Hematopoietic multipotent progenitor cell treated with erythropoietin and hydrocortisone succinate and interleukin-3 and kit ligand, for 17 days (in vitro differentiated cells): ENCODE results near the gene RCOR1.
"Not testable (repeated sequence)": the region's sequence is repeated elsewhere in the genome, so short reads cannot be mapped to it uniquely, and the experiment has no call there.

ENCODE experiments used
- DNase-seq: peaks from one replicate; pipeline ENCODE4 v3.0.0-alpha.2; 2015; ENCODE audit warnings: low spot score

RCOR1 gene

DNA sequence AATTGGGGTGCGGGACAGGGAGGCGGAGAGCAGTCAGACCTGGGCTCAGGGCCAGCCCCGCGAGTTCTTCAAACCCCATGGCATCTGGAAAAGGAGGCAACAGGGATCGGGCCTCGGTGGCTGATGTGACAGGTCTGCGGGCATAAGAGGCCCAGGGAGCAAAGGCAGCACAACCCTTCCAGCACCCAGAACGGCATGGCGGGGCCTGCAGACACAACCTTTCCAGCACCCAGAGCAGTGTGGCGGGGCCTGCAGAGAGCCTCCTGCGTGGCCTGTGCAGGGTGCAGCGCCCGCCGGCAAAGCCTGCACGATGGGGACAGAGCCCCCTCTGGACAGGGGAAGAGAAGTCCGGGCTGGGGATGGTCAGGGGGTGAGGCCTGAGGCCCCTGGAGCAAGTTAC, 158.6 kb downstream of the RCOR1 start:
- no peak for DNase-seq

GRCh38 chr14:102752239-102752847, 159.9 kb downstream of the RCOR1 start:
- DNase-seq = no peak

- no peak for DNase-seq
These were observed 162.2 kb downstream of the RCOR1 start for GRCh38 chr14:102754370-102755262.

DNA sequence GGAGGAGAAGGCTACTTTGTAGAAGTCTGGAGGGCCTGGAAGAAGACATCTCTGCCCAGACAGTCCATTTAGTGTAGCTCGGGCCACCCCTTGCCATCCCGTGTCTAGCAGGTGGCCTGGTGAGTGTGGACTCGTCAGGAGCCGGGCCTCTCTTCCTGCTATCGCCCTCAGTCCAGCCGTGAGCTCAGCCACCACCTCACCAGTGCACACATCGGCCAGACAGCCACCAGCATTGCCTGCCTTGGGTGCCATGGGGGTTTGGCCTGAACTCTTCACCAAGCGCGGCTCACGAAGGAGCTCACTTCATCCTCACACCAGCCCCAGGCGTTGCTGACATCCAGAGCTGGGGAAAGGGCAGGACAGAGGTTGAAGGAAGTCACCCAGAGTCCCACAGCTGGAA, 165.2 kb downstream of the RCOR1 start:
- no peak for DNase-seq

GRCh38 chr14:102758087-102758486, 165.6 kb downstream of the RCOR1 start:
- no peak for DNase-seq

- no peak for DNase-seq
These were observed 167.2 kb downstream of the RCOR1 start for GRCh38 chr14:102759456-102760187.

DNA sequence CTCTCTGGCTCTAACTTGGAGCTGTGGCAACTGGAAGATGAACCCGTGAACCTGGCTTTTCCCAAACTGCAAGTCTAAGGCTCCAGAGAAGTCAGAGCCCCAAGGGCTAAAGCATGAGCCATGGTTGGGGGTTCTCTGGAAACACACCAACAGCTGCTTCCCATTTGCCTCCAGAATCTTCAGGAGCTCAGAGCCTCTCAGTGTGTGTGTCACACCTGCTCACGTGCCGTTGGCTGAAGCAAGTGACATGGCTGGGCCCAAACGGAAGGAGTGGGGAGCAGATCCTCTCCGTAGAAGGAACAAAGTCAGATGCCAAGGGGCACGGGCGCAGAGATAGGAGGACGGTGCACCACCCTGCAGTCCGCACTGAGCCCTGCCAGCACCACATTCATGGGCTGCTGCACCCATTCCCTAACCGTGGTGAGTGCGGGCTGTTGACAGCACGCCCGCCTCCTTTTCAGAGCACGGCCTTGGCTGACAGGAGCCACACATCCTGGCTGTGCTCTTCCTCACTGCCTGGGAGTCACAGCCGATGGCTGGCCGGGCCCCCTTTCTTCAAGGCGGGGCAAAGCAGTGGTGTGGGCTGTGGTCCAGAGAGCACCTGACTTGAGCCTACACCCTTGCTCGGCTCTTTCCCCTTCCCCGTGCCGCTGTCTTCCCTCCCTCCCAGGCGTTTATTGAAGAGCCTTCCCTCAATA, 168.2 kb downstream of the RCOR1 start:
- no peak for DNase-seq

GRCh38 chr14:102761206-102761605, 168.8 kb downstream of the RCOR1 start:
- DNase-seq = no peak

DNA sequence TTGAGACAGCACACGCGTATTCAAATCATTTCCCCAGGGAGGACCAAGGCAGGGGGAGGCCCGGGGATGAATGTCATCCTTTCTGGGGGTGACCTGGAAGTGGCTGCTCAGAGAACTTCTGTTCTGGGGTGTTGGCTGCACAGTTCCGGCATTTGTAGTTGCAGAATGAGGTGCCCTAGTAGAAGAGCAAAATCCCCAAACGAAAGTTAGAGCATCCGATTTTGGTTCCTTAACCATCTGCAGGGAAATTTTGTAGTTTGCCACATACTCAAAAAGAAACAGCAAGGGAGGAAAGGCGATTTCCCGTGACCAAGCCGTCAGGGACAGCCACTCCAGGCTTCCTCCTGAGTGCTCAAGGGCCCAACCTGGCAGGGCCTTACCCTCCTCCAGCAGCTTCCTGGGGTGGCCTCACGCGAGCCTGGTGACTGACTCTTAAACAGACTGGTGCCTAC, 171.8 kb downstream of the RCOR1 start:
- DNase-seq = no peak

- not testable (repeated sequence) for DNase-seq
These were observed 173.3 kb downstream of the RCOR1 start for GRCh38 chr14:102765770-102766169.

GRCh38 chr14:102768223-102769048, 176.0 kb downstream of the RCOR1 start:
- no peak for DNase-seq

DNA sequence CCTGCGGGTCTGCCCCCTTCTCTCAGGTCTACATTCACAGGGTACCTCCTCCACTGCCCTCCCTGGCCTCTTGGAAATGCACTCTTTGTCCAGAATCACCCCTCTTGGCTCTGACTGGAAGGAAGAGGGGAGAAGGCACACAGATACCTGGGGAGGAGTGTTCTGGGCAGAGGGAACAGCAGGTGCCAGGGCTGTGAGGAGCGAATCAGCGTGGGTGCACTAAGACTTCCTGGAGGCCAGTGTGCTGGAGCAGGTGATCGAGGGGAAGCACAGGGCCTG, 176.5 kb downstream of the RCOR1 start:
- no peak for DNase-seq

DNA sequence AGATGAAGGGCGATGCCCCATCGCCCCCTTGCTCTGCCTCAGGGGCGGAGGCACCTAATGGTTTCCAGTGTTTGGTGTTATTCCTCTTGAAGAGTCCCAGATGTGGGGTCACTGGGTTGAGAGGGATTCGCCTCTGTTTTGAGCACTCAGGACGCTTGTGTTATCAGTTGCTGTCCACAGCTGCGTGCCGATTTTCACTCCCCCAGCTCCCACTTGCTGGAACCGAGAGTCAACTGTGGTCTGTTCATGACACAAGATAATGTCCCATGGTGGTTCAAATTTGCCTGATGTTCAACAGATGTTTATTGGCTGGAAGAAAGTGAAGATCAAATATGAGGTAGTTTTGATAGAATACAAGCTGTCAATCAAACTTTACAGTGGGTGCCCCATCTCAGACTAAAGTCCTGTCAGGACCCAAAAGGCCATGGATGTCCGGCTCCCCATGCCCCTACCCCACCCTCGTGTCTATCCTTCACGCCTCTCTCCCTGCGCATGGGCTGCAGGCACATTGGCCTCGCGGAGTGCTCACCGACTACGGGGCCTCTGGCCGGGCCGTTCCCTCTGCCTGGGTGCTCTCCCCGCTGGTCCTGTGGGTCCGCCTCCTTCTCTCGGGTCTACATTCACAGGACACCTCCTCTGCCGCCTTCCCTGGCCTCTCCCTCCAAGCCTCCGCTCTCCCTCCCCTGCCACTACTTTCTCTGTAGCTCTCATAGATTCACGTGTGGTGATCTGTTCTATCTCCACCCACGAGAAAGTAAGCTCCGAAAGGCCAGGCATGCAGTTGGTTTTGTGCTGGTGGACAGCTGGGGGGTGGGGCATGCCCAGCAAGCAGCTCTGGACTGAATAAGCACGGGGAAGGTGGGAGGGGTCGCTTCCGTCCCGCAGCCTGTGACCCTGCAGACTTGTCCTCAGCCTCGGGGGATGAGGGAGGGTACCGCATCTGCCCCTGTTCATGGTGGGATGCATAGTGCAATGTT, 178.0 kb downstream of the RCOR1 start:
- DNase-seq = no peak

DNA sequence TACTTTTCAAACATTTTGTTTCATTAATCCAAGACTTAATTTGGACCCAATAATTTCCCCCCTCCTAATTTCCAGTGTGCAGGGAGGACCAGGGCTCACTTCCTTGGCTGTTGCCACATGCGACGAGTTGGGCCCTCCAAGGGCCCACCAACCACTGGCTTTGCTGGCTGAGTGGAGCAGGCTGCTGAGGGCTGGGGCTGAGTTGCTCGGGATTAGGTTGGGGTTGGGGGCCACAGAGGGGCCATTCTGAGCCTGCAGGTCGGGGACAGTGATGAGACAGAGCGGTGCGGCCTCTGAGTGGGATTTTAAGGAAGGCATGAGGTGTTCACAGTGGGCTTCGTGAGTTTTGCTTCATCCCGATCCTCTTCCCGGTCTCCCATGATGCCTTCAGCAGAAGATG, 178.7 kb downstream of the RCOR1 start:
- no peak for DNase-seq

- DNase-seq = no peak
These were observed 180.5 kb downstream of the RCOR1 start for GRCh38 chr14:102772781-102773570.

- DNase-seq = no peak
These were observed 182.1 kb downstream of the RCOR1 start for GRCh38 chr14:102774391-102775153.

DNA sequence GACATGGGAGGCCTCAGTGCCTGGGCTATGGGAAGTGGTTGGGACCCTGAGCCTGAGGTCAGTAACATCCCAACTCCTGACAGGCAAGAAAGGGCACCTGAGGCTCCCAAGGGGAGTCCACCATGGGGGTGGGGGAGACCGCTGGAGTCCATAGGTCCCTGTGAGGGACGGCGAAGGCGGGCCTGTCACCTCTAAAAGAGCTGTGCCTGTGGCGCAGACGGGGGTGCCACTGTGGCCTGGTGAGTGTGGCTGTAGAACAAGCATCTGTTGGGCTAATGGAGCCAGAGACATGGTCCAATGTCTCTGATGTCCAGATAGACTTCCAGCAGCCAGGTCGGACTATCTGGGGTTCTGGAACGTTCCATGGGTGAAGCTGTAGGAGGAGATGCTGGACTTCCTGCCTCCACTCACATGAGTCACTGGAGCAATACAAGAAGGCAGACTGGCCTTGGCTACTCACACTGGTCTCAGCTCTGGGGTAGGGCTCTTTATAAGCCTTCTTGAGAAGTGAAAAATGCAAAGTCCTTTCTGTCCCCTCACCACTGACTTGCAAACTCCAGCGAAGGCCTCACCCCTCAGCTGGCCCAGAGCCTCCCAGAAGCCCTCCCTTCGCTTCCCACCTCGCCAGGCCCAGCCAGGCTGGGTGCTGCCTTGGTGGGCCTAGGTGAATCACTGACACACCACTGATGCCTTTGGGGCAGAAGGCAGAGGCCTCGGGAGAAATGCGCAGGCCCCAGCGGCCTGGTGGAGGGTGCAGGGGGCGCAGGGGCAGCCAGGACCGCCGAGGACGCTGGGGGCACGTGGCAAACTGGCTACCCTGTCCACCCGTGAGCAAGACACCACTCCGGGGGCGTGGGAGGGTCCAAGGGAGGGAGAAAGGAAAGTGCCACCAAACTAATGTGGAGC, 183.7 kb downstream of the RCOR1 start:
- no peak for DNase-seq
